ENCODE measurements around the gene ERBB2. TPM values are rescaled to one million over a fixed set of nuclear protein-coding genes. Genes with fewer than 3 reads are reported as not detected.
A peak's percentile ranks its signal among the peaks of the same experiment; 100 is the strongest.

Gene ERBB2
- total RNA-seq, 2 experiments from 2014 or later: 2.4 to 4.6 TPM

DNA sequence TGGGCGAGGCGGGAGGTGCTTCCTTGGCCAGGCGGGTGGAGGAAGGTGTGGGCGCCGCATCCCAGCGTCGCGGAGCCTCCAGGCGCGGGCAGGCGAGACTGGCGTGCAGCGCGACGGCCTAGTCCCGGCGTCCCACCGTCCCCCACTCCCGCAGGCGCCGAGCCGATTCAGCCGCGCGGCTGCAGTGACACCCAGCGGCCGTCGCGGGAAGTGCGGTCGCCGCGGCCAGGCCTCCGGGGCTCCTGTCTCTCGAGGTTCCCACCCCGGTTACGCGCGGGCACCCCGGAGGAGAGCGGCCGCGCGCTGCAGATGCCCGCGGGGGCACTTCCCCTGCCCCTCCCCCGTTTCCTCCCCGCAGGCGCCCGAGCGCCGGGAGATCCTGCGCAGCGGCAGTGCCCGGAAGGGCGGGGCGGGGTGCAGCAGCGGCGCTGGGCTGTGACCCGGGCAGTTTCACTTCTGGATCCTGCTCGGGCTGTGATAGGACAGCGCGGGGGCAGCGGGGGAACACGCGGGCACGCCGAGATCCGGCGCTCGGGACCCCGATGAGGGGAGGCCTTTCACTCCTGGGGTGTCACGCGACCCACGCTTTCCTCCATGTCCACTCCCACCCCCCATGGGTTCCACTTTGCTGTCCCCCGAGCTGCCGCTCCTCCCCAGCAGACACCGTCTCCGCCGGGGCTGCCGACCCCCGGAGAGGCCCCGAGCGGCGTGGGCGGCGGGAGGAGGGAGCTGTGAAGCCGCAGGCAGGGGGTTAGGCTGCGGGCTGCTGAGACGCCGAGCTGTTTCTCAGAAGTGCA is 54.5 kb downstream of the ERBB2 start:
- H3K4me3 Mint-ChIP-seq: peak overlapping the region; percentile 87
- Histone ChIP-seq H3K36me3 (ENCODE audit: insufficient read depth, low read length) (no peaks in the 10 kb centered on the region), H3K9me3 (ENCODE audit: control insufficient read depth in 1 of 2, insufficient read depth in 1 of 2, low read length in 2 of 2) (no peaks in the 10 kb centered on the region), H3K4me3 (ENCODE audit: low read length) (peak overlapping the region; percentile 71), H3K27me3 (ENCODE audit: control insufficient read depth in 1 of 2, insufficient read depth in 2 of 2, low read length in 2 of 2) (no peaks in the 10 kb centered on the region), H3K27ac (ENCODE audit: low read depth in 1 of 2, low read length in 2 of 2) (peak overlapping the region; percentile 95 to 97), H3K4me1 (ENCODE audit: insufficient read depth, low read length) (peaks cover 59% of the 10 kb centered on the region)
- no peaks in the 10 kb centered on the region for H3K9me3 Mint-ChIP-seq
- DNase-seq (peak; percentile 92 to 99 (median 97)), ATAC-seq (ENCODE audit: poor library complexity) (peak; percentile 72)
- ChIA-PET POLR2A (interaction anchor here (0.6 to 5.0 kb wide), 37 partner anchors 16 to 601 kb away, joined by 3 to 52 read pairs (median 5); partner anchors contain the start of genes CASC3, CDK12, FBXL20 and IKZF3), CTCF (interaction anchor here (0.9 to 6.4 kb wide), 22 partner anchors 9 to 226 kb away, joined by 3 to 52 read pairs (median 6); partner anchors contain the start of genes IKZF3, MIEN1, PGAP3 and PNMT)
- peaks cover 56% of the 10 kb centered on the region for H3K4me1 Mint-ChIP-seq (ENCODE audit: low read depth)
- H3K27me3 Mint-ChIP-seq: no peaks in the 10 kb centered on the region
- intact Hi-C loops (cut with DNase I, micrococcal nuclease): loop anchor here (1.0 to 5.0 kb wide), 11 partner anchors 24 to 227 kb away; partner anchors contain the start of genes IKZF3 (in 2 of the 2), LRRC3C (in 1 of the 2), MIEN1 (in 1 of the 2) and ORMDL3 (in 1 of the 2)
- TF ChIP-seq, protein P1, sequence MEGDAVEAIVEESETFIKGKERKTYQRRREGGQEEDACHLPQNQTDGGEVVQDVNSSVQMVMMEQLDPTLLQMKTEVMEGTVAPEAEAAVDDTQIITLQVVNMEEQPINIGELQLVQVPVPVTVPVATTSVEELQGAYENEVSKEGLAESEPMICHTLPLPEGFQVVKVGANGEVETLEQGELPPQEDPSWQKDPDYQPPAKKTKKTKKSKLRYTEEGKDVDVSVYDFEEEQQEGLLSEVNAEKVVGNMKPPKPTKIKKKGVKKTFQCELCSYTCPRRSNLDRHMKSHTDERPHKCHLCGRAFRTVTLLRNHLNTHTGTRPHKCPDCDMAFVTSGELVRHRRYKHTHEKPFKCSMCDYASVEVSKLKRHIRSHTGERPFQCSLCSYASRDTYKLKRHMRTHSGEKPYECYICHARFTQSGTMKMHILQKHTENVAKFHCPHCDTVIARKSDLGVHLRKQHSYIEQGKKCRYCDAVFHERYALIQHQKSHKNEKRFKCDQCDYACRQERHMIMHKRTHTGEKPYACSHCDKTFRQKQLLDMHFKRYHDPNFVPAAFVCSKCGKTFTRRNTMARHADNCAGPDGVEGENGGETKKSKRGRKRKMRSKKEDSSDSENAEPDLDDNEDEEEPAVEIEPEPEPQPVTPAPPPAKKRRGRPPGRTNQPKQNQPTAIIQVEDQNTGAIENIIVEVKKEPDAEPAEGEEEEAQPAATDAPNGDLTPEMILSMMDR (IDR thresholded peaks at IDR 0.05): peak; percentile 89
- peak overlapping the region; percentile 92 for H3K27ac Mint-ChIP-seq
- H3K36me3 Mint-ChIP-seq (ENCODE audit: low read depth): peaks cover 4% of the 10 kb centered on the region

DNA sequence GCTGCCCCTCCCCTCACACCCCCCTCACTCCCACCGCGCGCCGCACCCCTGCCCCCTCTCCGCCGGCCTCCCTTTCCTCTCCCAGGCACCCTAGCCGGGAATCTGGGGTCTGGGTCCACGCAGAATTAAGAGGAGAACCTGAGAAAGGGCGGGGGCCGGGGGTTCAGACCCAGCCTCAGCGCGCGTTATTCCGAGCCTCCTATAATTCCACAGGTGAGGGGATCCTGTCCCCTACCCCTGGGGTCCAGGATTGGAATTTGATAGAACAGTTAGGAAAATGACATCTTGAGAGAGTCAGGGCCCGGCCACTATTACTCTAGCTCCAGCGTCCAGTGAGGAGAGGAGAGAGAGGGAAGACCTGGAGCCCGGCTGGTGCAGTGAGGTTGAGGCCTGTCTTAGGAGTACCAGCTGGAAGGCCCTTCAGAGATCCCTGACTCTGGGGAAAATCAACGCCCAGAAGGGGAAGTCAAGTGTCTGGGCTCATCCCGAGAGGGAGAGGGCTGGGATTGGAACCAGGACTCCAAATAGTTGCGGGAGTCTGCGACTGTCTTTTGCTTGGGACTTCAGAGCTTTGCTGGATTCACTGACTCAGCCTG is 55.2 kb downstream of the ERBB2 start:
- ATAC-seq (ENCODE audit: poor library complexity) (no peak), DNase-seq (peak in 1 of 14 experiments; percentile 47)
- Histone ChIP-seq H3K27ac (ENCODE audit: low read depth in 1 of 2, low read length in 2 of 2) (peak overlapping the region; percentile 95 to 97), H3K9me3 (ENCODE audit: control insufficient read depth in 1 of 2, insufficient read depth in 1 of 2, low read length in 2 of 2) (no peaks in the 10 kb centered on the region), H3K36me3 (ENCODE audit: insufficient read depth, low read length) (no peaks in the 10 kb centered on the region), H3K4me1 (ENCODE audit: insufficient read depth, low read length) (peaks cover 62% of the 10 kb centered on the region), H3K27me3 (ENCODE audit: control insufficient read depth in 1 of 2, insufficient read depth in 2 of 2, low read length in 2 of 2) (no peaks in the 10 kb centered on the region), H3K4me3 (ENCODE audit: low read length) (peak overlapping the region; percentile 71)
- TF ChIP-seq, protein P1 (IDR thresholded peaks at IDR 0.05): no peak
- intact Hi-C loops (cut with DNase I, micrococcal nuclease): loop anchor here (1.0 to 5.0 kb wide), 13 partner anchors 25 to 228 kb away; partner anchors contain the start of genes IKZF3 (in 2 of the 2), PSMD3 (in 2 of the 2), LRRC3C (in 1 of the 2) and MIEN1 (in 1 of the 2)
- CTCF ChIA-PET: interaction anchor here (0.9 to 6.4 kb wide), 13 partner anchors 15 to 226 kb away, joined by 3 to 52 read pairs (median 10); partner anchors contain the start of genes IKZF3, MIEN1 and PSMD3
- Mint-ChIP-seq H3K36me3 (ENCODE audit: low read depth) (peaks cover 9% of the 10 kb centered on the region), H3K27ac (peak overlapping the region; percentile 92), H3K4me3 (peak overlapping the region; percentile 81), H3K27me3 (no peaks in the 10 kb centered on the region), H3K9me3 (no peaks in the 10 kb centered on the region), H3K4me1 (ENCODE audit: low read depth) (peaks cover 61% of the 10 kb centered on the region)
- POLR2A ChIA-PET: interaction anchor here (0.5 to 5.0 kb wide), 34 partner anchors 15 to 385 kb away, joined by 3 to 52 read pairs (median 4); partner anchors contain the start of genes CASC3, CDK12, FBXL20 and IKZF3

Measured in CD4-positive, alpha-beta T cell (primary cell).